Neuronal stem cell (in vitro differentiated cells): Measurements from ENCODE around the gene PDZRN4.
"Not testable (repeated sequence)": the region's sequence is repeated elsewhere in the genome, so short reads cannot be mapped to it uniquely, and the experiment has no call there.

Experiments
- DNase-seq: peaks from one replicate; pipeline ENCODE4 v3.0.0-alpha.2; 2013; ENCODE audit warnings: low spot score
- H2AFZ ChIP-seq: one replicate; pipeline ENCODE4 v1.6.1; 2013; ENCODE audit warnings: mild to moderate bottlenecking, low read length, inconsistent platforms
- H2AK5ac ChIP-seq: 2 replicates; pipeline ENCODE4 v1.6.1; 2013; ENCODE audit warnings: low read depth, mild to moderate bottlenecking, inconsistent platforms, low read length, moderate library complexity, mixed read lengths
- H2BK120ac ChIP-seq: 2 replicates; pipeline ENCODE4 v1.6.1; 2013; ENCODE audit warnings: low read depth, mild to moderate bottlenecking, inconsistent platforms, low read length, moderate library complexity, mixed read lengths
- H2BK12ac ChIP-seq: one replicate; pipeline ENCODE4 v1.6.1; 2013; ENCODE audit warnings: low read length, inconsistent platforms
- H2BK15ac ChIP-seq: 2 replicates; pipeline ENCODE4 v1.6.1; 2013; ENCODE audit warnings: mild to moderate bottlenecking, low read length, inconsistent platforms, mixed read lengths
- H2BK5ac ChIP-seq: one replicate; pipeline ENCODE4 v1.6.1; 2013; ENCODE audit warnings: inconsistent platforms, mild to moderate bottlenecking, low read length, moderate library complexity
- H3K14ac ChIP-seq: one replicate; pipeline ENCODE4 v1.6.1; 2013; ENCODE audit warnings: low read length, inconsistent platforms
- H3K18ac ChIP-seq: 2 replicates; pipeline ENCODE4 v1.6.1; 2013; ENCODE audit warnings: low read length, inconsistent platforms
- H3K23ac ChIP-seq: 2 replicates; pipeline ENCODE4 v1.6.1; 2013; ENCODE audit warnings: low read depth, mild to moderate bottlenecking, mixed read lengths, low read length, inconsistent platforms; ENCODE audit not compliant: poor library complexity
- H3K27ac ChIP-seq: replicated peaks from 3 replicates; pipeline ENCODE4 v1.5.1; 2013; ENCODE audit warnings: low read length, inconsistent platforms
- H3K27me3 ChIP-seq, 3 experiments: 2 replicates each; pipeline ENCODE4 v1.6.1; 2013; ENCODE audit warnings: low read length in 3 of 3, mild to moderate bottlenecking in 2 of 3, inconsistent platforms in 1 of 3, low read depth in 1 of 3, mixed read lengths in 1 of 3, moderate library complexity in 1 of 3; ENCODE audit not compliant: control insufficient read depth in 3 of 3, insufficient read depth in 3 of 3
- H3K36me3 ChIP-seq, 2 donors: replicated peaks in 1 of 2; 2 replicates each; pipeline ENCODE4 v1.6.1; 2013; ENCODE audit warnings: low read length in 2 of 2; ENCODE audit not compliant: control insufficient read depth in 2 of 2, insufficient read depth in 2 of 2
- H3K4ac ChIP-seq: 2 replicates; pipeline ENCODE4 v1.6.1; 2013; ENCODE audit warnings: inconsistent platforms, mild to moderate bottlenecking, low read length, moderate library complexity
- H3K4me1 ChIP-seq, 2 donors: 1 replicate in 1 of 2; 2 replicates in 1 of 2; pipeline ENCODE4 v1.6.1; 2013; ENCODE audit warnings: low read length in 2 of 2, low read depth in 1 of 2; ENCODE audit not compliant: control insufficient read depth in 2 of 2, insufficient read depth in 1 of 2
- H3K4me2 ChIP-seq: one replicate; pipeline ENCODE4 v1.6.1; 2013; ENCODE audit warnings: mild to moderate bottlenecking, low read length, inconsistent platforms; ENCODE audit not compliant: insufficient read depth, poor library complexity, severe bottlenecking
- H3K4me3 ChIP-seq, 2 donors: 2 replicates each; pipeline ENCODE4 v1.5.1; 2013; ENCODE audit warnings: low read length in 2 of 2, mild to moderate bottlenecking in 2 of 2, inconsistent platforms in 1 of 2, moderate library complexity in 1 of 2
- H3K79me1 ChIP-seq: one replicate; pipeline ENCODE4 v1.6.1; 2013; ENCODE audit warnings: low read depth, mild to moderate bottlenecking, inconsistent platforms, low read length, moderate library complexity
- H3K9ac ChIP-seq: one replicate; pipeline ENCODE4 v1.6.1; 2013; ENCODE audit warnings: mild to moderate bottlenecking, low read depth, low read length, inconsistent platforms; ENCODE audit not compliant: poor library complexity
- H3K9me3 ChIP-seq, 2 donors: replicated peaks in 1 of 2; 2 replicates each; pipeline versions ENCODE3 to v1.6.1; 2013; ENCODE audit warnings: low read length in 2 of 2, mild to moderate bottlenecking in 2 of 2, inconsistent platforms in 1 of 2, low read depth in 1 of 2, mixed read lengths in 1 of 2, moderate library complexity in 1 of 2; ENCODE audit not compliant: control insufficient read depth in 2 of 2, insufficient read depth in 1 of 2
- H4K8ac ChIP-seq: one replicate; pipeline ENCODE4 v1.6.1; 2013; ENCODE audit warnings: low read depth, mild to moderate bottlenecking, inconsistent platforms, low read length, moderate library complexity
- H4K91ac ChIP-seq: one replicate; pipeline ENCODE4 v1.6.1; 2013; ENCODE audit warnings: low read length, low read depth, mild to moderate bottlenecking, inconsistent platforms; ENCODE audit not compliant: poor library complexity
- WGBS, 2 donors: extraction: QIAGEN DNeasy Blood & Tissue Kit; methylation state at CpG; one replicate each; pipeline ENCODE4 v1.1.7; 2013; ENCODE audit warnings: missing lambda C conversion rate in 2 of 2, mixed read lengths in 1 of 2; ENCODE audit not compliant: insufficient read length in 2 of 2, insufficient replicate concordance in 1 of 2; ENCODE audit errors: extremely low coverage in 2 of 2; 5-methylcytosine and 5-hydroxymethylcytosine counted together

Gene PDZRN4

GRCh38 chr12:41274643-41275042, 86.5 kb downstream of the PDZRN4 start:
- Histone ChIP-seq H3K27ac (no peak overlapping the region), H3K36me3 (no peaks in the 10 kb centered on the region), H4K91ac (no peak overlapping the region), H3K4me3 (no peak overlapping the region), H2AK5ac (no peak overlapping the region), H2AFZ (no peak overlapping the region), H2BK5ac (no peak overlapping the region), H3K4me2 (no peak overlapping the region), H3K18ac (no peak overlapping the region), H4K8ac (no peak overlapping the region), H3K14ac (no peak overlapping the region), H3K9me3 (no peaks in the 10 kb centered on the region), H2BK120ac (no peak overlapping the region), H3K27me3 (no peaks in the 10 kb centered on the region), H2BK15ac (no peak overlapping the region), H3K23ac (no peak overlapping the region), H2BK12ac (no peak overlapping the region), H3K4ac (no peak overlapping the region), H3K79me1 (no peaks in the 10 kb centered on the region), H3K9ac (no peak overlapping the region), H3K4me1 (peaks cover 0 to 2% of the 10 kb centered on the region in 2 donors)
- WGBS, 2 donors: no CpG with 5 or more reads among the region's 2 CpGs
- DNase-seq: no peak

DNA sequence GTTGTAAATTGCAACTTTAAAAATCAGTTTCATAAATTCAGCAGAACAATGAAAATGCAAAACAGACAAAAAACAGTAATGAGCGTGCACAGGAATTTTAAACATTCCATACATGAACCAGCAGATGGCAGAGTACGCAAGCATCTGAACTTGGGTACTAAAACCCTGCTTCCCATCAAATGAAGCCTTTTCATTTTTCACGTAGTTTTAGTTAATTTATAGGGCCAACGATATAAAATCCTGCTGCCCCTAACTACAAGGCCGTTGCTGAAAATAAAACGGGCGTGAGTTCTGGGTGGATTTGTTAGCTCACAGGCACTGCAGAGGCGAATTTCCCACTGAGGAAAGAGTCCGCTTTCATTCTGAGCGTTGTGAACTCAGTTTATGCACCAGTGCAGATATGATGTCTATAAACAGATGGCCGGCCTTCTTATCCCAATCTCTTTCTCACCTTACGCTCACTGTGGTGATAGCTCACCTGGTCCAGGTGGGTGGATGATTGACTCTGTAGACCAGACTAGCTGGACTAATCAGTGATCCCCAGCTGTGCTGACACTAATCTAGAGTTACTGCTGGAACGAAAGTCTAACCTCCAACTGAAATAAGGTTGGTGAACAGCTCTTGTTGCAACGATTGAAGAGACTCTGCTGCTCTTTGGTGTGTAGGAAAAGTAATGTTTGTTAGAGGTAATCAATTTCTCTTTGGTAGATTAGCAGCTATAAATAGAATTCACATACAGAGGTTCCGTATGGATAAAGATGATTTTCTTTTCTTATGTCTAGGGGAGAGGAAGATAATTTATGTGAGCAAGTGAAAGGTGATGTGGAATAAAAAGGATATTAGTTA, 89.2 kb downstream of the PDZRN4 start:
- no peak overlapping the region for H3K27ac ChIP-seq
- WGBS, 2 donors: no CpG with 5 or more reads among the region's 15 CpGs

DNA sequence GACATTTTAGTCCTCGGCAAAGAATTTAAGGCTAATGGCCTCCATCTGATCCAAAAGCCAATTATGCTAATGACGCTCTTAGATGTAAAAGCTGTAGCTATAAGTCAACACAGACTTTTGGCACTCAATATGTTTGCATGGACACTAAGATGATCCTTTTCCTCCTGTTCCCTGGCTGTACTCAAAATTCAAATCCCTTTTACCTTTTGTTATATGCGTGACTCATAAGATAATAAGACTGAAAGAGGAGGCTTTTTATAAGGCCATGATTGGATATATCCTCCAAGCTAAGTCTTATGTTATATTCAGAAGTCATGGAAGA, 89.8 kb downstream of the PDZRN4 start:
- Histone ChIP-seq H3K4me1 (peaks cover 0 to 2% of the 10 kb centered on the region in 2 donors), H3K27me3 (no peaks in the 10 kb centered on the region), H4K8ac (no peak overlapping the region), H2BK15ac (no peak overlapping the region), H2BK5ac (no peak overlapping the region), H3K14ac (no peak overlapping the region), H2AFZ (no peak overlapping the region), H2BK12ac (no peak overlapping the region), H3K27ac (no peak overlapping the region), H2BK120ac (no peak overlapping the region), H4K91ac (no peak overlapping the region), H3K4ac (no peak overlapping the region), H3K9me3 (no peaks in the 10 kb centered on the region), H2AK5ac (no peak overlapping the region), H3K9ac (no peak overlapping the region), H3K79me1 (no peaks in the 10 kb centered on the region), H3K23ac (no peak overlapping the region), H3K4me2 (no peak overlapping the region), H3K36me3 (no peaks in the 10 kb centered on the region), H3K4me3 (no peak overlapping the region), H3K18ac (no peak overlapping the region)
- WGBS, 2 donors: no CpG with 5 or more reads among the region's 3 CpGs
- DNase-seq: no peak

More for the DNA sequence above, 89.2 kb downstream of the PDZRN4 start:
- H3K18ac ChIP-seq: no peak overlapping the region
- H3K4me2 ChIP-seq: no peak overlapping the region
- DNase-seq: peak; percentile 30
- H3K9ac ChIP-seq: no peak overlapping the region
- no peak overlapping the region for H2BK15ac ChIP-seq
- H2BK120ac ChIP-seq: no peak overlapping the region
- no peak overlapping the region for H3K23ac ChIP-seq
- no peaks in the 10 kb centered on the region for H3K9me3 ChIP-seq
- H3K79me1 ChIP-seq: no peaks in the 10 kb centered on the region
- peaks cover 0 to 2% of the 10 kb centered on the region in 2 donors for H3K4me1 ChIP-seq
- peak overlapping the region; percentile 37 for H2AFZ ChIP-seq
- H4K91ac ChIP-seq: no peak overlapping the region
- H3K36me3 ChIP-seq: no peaks in the 10 kb centered on the region
- no peak overlapping the region for H2BK5ac ChIP-seq
- no peak overlapping the region for H3K4me3 ChIP-seq
- H2BK12ac ChIP-seq: no peak overlapping the region
- H3K14ac ChIP-seq: no peak overlapping the region
- no peak overlapping the region for H4K8ac ChIP-seq
- H3K4ac ChIP-seq: no peak overlapping the region
- H3K27me3 ChIP-seq: no peaks in the 10 kb centered on the region
- no peak overlapping the region for H2AK5ac ChIP-seq

GRCh38 chr12:41280341-41281095, 92.4 kb downstream of the PDZRN4 start:
- H3K23ac ChIP-seq, H2BK5ac ChIP-seq, H3K4me3 ChIP-seq, H3K27me3 ChIP-seq, H2BK120ac ChIP-seq, H2AK5ac ChIP-seq, H3K4me1 ChIP-seq, H3K27ac ChIP-seq, H3K9ac ChIP-seq, DNase-seq, H3K4me2 ChIP-seq, H2BK15ac ChIP-seq, H3K14ac ChIP-seq, H4K91ac ChIP-seq, H3K79me1 ChIP-seq, H2AFZ ChIP-seq, H3K4ac ChIP-seq, H4K8ac ChIP-seq, H2BK12ac ChIP-seq, H3K9me3 ChIP-seq, H3K36me3 ChIP-seq: not testable (repeated sequence)
- peak overlapping the region; percentile 28 for H3K18ac ChIP-seq
- no CpG with 5 or more reads among the region's 14 CpGs for WGBS, 2 donors
